ENCODE results near the gene EIF4A3.

The EIF4A3 gene

GRCh38 chr17:80089762-80090161 is 57.2 kb downstream of the EIF4A3 start:
- FAIRE-seq (no peak), DNase-seq (ENCODE audit: insufficient read length, low spot score) (no peak)
- TF ChIP-seq TAF1 (IDR thresholded peaks at IDR 0.05; ENCODE audit: low read depth, low read length) (no peak), SPI1 (IDR thresholded peaks at IDR 0.05; ENCODE audit: low read depth, low read length) (no peak), PAX5 (IDR thresholded peaks at IDR 0.05; ENCODE audit: insufficient read depth, low read length, severe bottlenecking) (no peak), POLR2A (IDR thresholded peaks at IDR 0.05; ENCODE audit: low read depth, low read length) (no peak), POLR2AphosphoS5 (IDR thresholded peaks at IDR 0.05; ENCODE audit: low read depth, low read length) (no peak), POU2F2 (IDR thresholded peaks at IDR 0.05; ENCODE audit: low read depth, low read length) (no peak)

GRCh38 chr17:80087346-80088265 is 59.3 kb downstream of the EIF4A3 start:
- TF ChIP-seq PAX5 (IDR thresholded peaks at IDR 0.05; ENCODE audit: insufficient read depth, low read length, severe bottlenecking) (no peak), POLR2AphosphoS5 (IDR thresholded peaks at IDR 0.05; ENCODE audit: low read depth, low read length) (no peak), POLR2A (IDR thresholded peaks at IDR 0.05; ENCODE audit: low read depth, low read length) (no peak), TAF1 (IDR thresholded peaks at IDR 0.05; ENCODE audit: low read depth, low read length) (no peak), SPI1 (IDR thresholded peaks at IDR 0.05; ENCODE audit: low read depth, low read length) (no peak), POU2F2 (IDR thresholded peaks at IDR 0.05; ENCODE audit: low read depth, low read length) (no peak)
- no peak for DNase-seq (ENCODE audit: insufficient read length, low spot score)
- no peak for FAIRE-seq

- DNase-seq (ENCODE audit: insufficient read length, low spot score) (no peak), FAIRE-seq (no peak)
- no peak for TF ChIP-seq SPI1 (IDR thresholded peaks at IDR 0.05; ENCODE audit: low read depth, low read length)
- TF ChIP-seq POLR2A (IDR thresholded peaks at IDR 0.05; ENCODE audit: low read depth, low read length) = no peak
- no peak for TF ChIP-seq POU2F2 (IDR thresholded peaks at IDR 0.05; ENCODE audit: low read depth, low read length)
- TF ChIP-seq TAF1 (IDR thresholded peaks at IDR 0.05; ENCODE audit: low read depth, low read length) = no peak
- TF ChIP-seq POLR2AphosphoS5 (IDR thresholded peaks at IDR 0.05; ENCODE audit: low read depth, low read length) = no peak
- TF ChIP-seq PAX5 (IDR thresholded peaks at IDR 0.05; ENCODE audit: insufficient read depth, low read length, severe bottlenecking) = no peak
Measured at GRCh38 chr17:80086616-80087015, 60.3 kb downstream of the EIF4A3 start.

GRCh38 chr17:80086081-80086480 is 60.8 kb downstream of the EIF4A3 start:
- DNase-seq (ENCODE audit: insufficient read length, low spot score) (no peak), FAIRE-seq (no peak)
- no peak for TF ChIP-seq POLR2AphosphoS5 (IDR thresholded peaks at IDR 0.05; ENCODE audit: low read depth, low read length)
- TF ChIP-seq TAF1 (IDR thresholded peaks at IDR 0.05; ENCODE audit: low read depth, low read length) = no peak
- no peak for TF ChIP-seq PAX5 (IDR thresholded peaks at IDR 0.05; ENCODE audit: insufficient read depth, low read length, severe bottlenecking)

- DNase-seq (ENCODE audit: insufficient read length, low spot score) = no peak
- no peak for FAIRE-seq
Measured at GRCh38 chr17:80084773-80085172, 62.2 kb downstream of the EIF4A3 start.

More at GRCh38 chr17:80084773-80085172, 62.2 kb downstream of the EIF4A3 start:
- TF ChIP-seq POU2F2 (IDR thresholded peaks at IDR 0.05; ENCODE audit: low read depth, low read length) (no peak), POLR2A (IDR thresholded peaks at IDR 0.05; ENCODE audit: low read depth, low read length) (no peak), TAF1 (IDR thresholded peaks at IDR 0.05; ENCODE audit: low read depth, low read length) (no peak), SPI1 (IDR thresholded peaks at IDR 0.05; ENCODE audit: low read depth, low read length) (no peak), POLR2AphosphoS5 (IDR thresholded peaks at IDR 0.05; ENCODE audit: low read depth, low read length) (no peak), PAX5 (IDR thresholded peaks at IDR 0.05; ENCODE audit: insufficient read depth, low read length, severe bottlenecking) (no peak)
